ENCODE results near the gene PTGDR2.

DNA sequence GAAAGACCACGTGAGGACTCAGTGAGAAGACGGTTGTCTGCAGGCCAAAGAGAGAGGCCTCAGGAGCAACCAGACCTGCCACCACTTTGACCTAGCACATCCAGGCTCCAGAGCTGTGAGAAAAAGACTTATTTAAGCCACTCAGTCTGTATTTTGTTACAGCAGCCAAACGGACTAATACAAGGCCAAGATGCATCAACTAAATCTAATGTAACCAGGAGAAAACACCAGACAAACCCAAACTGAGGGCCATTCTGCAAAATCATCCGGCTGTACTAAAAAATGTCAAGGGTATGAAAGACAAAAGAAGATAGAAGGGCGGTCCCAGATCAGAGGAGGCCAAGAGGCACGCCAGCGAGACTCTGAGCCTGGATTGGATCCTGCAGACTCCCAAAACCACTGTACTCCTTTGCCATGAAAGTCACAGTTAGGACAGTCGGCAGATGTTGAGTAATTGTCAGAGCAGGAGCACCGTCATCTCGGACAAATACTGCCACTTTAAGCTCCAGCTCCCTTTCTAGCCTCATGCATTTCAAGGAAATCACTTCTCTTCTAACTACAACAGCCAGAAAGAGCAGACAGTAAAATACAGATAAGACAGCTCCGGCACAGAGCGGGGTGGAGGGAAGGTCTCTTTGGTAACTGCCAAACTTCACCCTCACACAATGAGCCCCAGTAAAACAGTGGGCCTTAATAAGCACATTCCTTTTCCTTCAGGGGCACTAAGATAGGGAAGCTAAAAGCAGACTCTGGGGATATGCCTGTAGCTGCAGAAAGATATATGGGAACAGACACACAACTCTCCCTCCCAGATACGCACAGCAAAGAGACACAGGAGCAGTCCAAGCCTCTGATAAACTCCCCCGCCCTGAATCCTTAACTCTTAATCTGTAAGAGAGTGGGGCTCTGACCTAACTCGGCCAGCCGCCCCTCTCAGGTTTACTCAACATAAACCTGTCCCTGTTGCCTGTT, 8.1 kb upstream of the PTGDR2 start:
- no peak for TF ChIP-seq POLR2A (IDR thresholded peaks at IDR 0.05)
- TF ChIP-seq, protein P1, sequence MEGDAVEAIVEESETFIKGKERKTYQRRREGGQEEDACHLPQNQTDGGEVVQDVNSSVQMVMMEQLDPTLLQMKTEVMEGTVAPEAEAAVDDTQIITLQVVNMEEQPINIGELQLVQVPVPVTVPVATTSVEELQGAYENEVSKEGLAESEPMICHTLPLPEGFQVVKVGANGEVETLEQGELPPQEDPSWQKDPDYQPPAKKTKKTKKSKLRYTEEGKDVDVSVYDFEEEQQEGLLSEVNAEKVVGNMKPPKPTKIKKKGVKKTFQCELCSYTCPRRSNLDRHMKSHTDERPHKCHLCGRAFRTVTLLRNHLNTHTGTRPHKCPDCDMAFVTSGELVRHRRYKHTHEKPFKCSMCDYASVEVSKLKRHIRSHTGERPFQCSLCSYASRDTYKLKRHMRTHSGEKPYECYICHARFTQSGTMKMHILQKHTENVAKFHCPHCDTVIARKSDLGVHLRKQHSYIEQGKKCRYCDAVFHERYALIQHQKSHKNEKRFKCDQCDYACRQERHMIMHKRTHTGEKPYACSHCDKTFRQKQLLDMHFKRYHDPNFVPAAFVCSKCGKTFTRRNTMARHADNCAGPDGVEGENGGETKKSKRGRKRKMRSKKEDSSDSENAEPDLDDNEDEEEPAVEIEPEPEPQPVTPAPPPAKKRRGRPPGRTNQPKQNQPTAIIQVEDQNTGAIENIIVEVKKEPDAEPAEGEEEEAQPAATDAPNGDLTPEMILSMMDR (IDR thresholded peaks at IDR 0.05), result no peak

Measured in esophagus squamous epithelium (tissue), 4 donors.